Loucy (cell line): ENCODE data around the gene TRPM3.

Source experiments
- H2AFZ ChIP-seq: fragments of 200-600 bp; sonication (generic); 2 replicates; pipeline ENCODE4 v1.6.0; 2016; ENCODE audit warnings: antibody characterized with exemption, mild to moderate bottlenecking, low read length, moderate library complexity
- H3F3A ChIP-seq: fragments of 200-600 bp; 2 replicates; pipeline ENCODE4 v1.6.0; 2016; ENCODE audit warnings: antibody characterized with exemption, low read depth, mild to moderate bottlenecking
- H3K27me3 ChIP-seq: fragments of 200-600 bp; sonication (generic); 2 replicates; pipeline ENCODE4 v1.6.1; 2014; ENCODE audit warnings: low read length, mild to moderate bottlenecking; ENCODE audit not compliant: insufficient read depth, poor library complexity, severe bottlenecking
- H3K36me3 ChIP-seq: fragments of 200-600 bp; sonication (generic); 2 replicates; pipeline ENCODE4 v1.6.1; 2016; ENCODE audit warnings: low read length; ENCODE audit not compliant: insufficient read depth
- H3K4me1 ChIP-seq: fragments of 200-600 bp; sonication (generic); 2 replicates; pipeline ENCODE4 v1.5.1; 2014; ENCODE audit warnings: low read length, mild to moderate bottlenecking; ENCODE audit not compliant: insufficient read depth, poor library complexity, severe bottlenecking
- H3K4me2 ChIP-seq: fragments of 200-600 bp; sonication (generic); 2 replicates; pipeline ENCODE4 v1.6.0; 2014; ENCODE audit warnings: antibody characterized with exemption, low read length, low read depth, mild to moderate bottlenecking; ENCODE audit not compliant: poor library complexity, severe bottlenecking
- H3K4me3 ChIP-seq: fragments of 200-600 bp; sonication (generic); 2 replicates; pipeline ENCODE4 v1.5.1; 2014; ENCODE audit warnings: low read length, mild to moderate bottlenecking, mixed read lengths; ENCODE audit not compliant: poor library complexity, severe bottlenecking
- H3K79me2 ChIP-seq: fragments of 200-600 bp; sonication (generic); 2 replicates; pipeline ENCODE4 v1.6.1; 2014; ENCODE audit warnings: low read length; ENCODE audit not compliant: insufficient read depth
- H3K9ac ChIP-seq: fragments of 200-600 bp; sonication (generic); 2 replicates; pipeline ENCODE4 v1.6.0; 2014; ENCODE audit warnings: mild to moderate bottlenecking, low read depth, low read length, moderate library complexity; ENCODE audit not compliant: poor library complexity, severe bottlenecking
- H3K9me2 ChIP-seq: fragments of 200-600 bp; sonication (generic); replicated peaks from 2 replicates; pipeline ENCODE4 v1.6.1; 2016; ENCODE audit warnings: low read depth, low read length, mixed read lengths
- H3K9me3 ChIP-seq: fragments of 200-600 bp; sonication (generic); 2 replicates; pipeline ENCODE4 v1.6.1; 2014; ENCODE audit warnings: mild to moderate bottlenecking, antibody characterized with exemption, low read length, low read depth; ENCODE audit not compliant: insufficient read depth
- H4K20me1 ChIP-seq: fragments of 200-600 bp; sonication (generic); 2 replicates; pipeline ENCODE4 v1.6.0; 2014; ENCODE audit warnings: antibody characterized with exemption, low read length, mild to moderate bottlenecking; ENCODE audit not compliant: insufficient read depth, poor library complexity, severe bottlenecking
- EZH2phosphoT487 ChIP-seq: fragments of 200-600 bp; IDR thresholded peaks from 2 replicates; pipeline ENCODE4 v1.6.1; 2018; ENCODE audit warnings: antibody characterized with exemption, mild to moderate bottlenecking, moderate library complexity, borderline replicate concordance
- TF ChIP-seq, protein P1 (sequence below): fragments of 200-600 bp; sonication (generic); conservative IDR thresholded peaks from 2 replicates; pipeline ENCODE4 v1.5.1; 2014; ENCODE audit warnings: mild to moderate bottlenecking, antibody characterized with exemption, low read length

The TRPM3 gene

DNA sequence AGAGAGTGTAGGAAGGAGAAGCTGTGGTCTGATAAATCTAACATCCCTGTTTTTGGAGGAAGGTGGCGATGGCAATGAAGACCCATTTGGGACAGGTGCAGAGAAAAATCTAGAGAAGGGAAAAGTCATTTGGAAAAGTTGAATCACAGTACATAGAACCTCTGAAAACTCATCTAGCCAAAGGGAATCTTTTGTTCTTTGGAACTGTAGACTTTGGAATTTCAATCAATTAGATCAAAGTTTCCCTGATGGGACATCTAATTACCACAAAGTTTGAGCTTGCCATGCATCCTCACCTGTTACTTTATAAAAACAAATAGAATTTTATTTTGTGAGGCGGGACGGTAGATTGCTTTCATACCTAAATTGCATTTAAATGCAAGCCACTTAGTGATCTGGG lies 294.9 kb downstream of the TRPM3 start:
- Histone ChIP-seq H3K4me2 (no peak overlapping the region), H3K4me1 (no peaks in the 10 kb centered on the region), H3K27me3 (no peaks in the 10 kb centered on the region), H3K9ac (no peak overlapping the region), H3K4me3 (no peak overlapping the region), H3K79me2 (no peaks in the 10 kb centered on the region), H4K20me1 (no peaks in the 10 kb centered on the region), H3K9me2 (no peaks in the 10 kb centered on the region), H3K36me3 (no peaks in the 10 kb centered on the region), H3K9me3 (no peaks in the 10 kb centered on the region), H3F3A (no peaks in the 10 kb centered on the region), H2AFZ (no peak overlapping the region)
- TF ChIP-seq, protein P1, sequence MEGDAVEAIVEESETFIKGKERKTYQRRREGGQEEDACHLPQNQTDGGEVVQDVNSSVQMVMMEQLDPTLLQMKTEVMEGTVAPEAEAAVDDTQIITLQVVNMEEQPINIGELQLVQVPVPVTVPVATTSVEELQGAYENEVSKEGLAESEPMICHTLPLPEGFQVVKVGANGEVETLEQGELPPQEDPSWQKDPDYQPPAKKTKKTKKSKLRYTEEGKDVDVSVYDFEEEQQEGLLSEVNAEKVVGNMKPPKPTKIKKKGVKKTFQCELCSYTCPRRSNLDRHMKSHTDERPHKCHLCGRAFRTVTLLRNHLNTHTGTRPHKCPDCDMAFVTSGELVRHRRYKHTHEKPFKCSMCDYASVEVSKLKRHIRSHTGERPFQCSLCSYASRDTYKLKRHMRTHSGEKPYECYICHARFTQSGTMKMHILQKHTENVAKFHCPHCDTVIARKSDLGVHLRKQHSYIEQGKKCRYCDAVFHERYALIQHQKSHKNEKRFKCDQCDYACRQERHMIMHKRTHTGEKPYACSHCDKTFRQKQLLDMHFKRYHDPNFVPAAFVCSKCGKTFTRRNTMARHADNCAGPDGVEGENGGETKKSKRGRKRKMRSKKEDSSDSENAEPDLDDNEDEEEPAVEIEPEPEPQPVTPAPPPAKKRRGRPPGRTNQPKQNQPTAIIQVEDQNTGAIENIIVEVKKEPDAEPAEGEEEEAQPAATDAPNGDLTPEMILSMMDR = no peak
- no peak for TF ChIP-seq EZH2phosphoT487

DNA sequence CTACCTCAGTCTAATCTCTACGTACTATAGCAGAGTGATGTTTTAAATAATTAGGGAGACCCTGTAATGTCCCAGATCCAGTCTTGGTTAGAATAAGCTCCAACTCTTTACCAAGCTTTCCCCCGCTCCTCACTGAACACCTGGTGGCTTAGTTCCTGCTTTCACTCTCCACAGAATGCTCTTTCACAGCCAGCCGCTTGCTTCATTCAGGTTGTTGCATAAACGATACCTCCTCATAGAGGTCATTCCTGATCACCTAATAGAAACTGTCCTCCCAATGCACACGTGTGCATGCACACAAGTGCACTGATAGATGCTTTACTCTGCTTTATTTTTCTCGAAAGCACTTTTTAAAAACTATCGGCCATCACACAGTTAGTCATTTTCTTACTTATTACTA lies 298.1 kb downstream of the TRPM3 start:
- no peak overlapping the region for H3K4me2 ChIP-seq
- H4K20me1 ChIP-seq = no peaks in the 10 kb centered on the region
- no peak overlapping the region for H3K4me3 ChIP-seq
- no peaks in the 10 kb centered on the region for H3K79me2 ChIP-seq
- H3K4me1 ChIP-seq = no peaks in the 10 kb centered on the region
- no peaks in the 10 kb centered on the region for H3F3A ChIP-seq
- H3K9me2 ChIP-seq = no peaks in the 10 kb centered on the region
- no peak for TF ChIP-seq EZH2phosphoT487
- no peak overlapping the region for H2AFZ ChIP-seq
- H3K36me3 ChIP-seq = no peaks in the 10 kb centered on the region
- no peaks in the 10 kb centered on the region for H3K9me3 ChIP-seq
- no peaks in the 10 kb centered on the region for H3K27me3 ChIP-seq
- no peak overlapping the region for H3K9ac ChIP-seq

DNA sequence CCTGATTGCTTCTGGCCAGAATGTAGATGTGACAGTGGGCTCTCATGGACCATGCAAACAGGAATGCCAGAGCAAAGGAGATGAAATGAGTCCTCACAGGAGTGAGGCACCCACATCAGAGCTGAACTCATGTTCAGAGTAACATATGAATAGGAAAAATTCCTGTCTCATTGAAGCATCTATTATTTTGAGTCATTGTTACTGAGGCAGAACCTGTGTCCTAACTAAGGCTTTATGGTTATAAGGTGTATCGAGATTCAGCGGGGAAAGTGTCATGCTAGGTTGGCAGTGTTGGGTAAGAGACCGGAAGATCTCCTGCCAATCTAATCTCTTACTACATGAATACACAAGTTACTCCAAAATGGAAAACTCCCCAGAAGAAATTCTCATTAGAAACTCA lies 304.1 kb downstream of the TRPM3 start:
- H4K20me1 ChIP-seq = no peaks in the 10 kb centered on the region
- no peak overlapping the region for H3K4me2 ChIP-seq
- no peak overlapping the region for H3K9ac ChIP-seq
- no peak overlapping the region for H3K4me3 ChIP-seq
- no peaks in the 10 kb centered on the region for H3K9me2 ChIP-seq
- no peaks in the 10 kb centered on the region for H3K79me2 ChIP-seq
- H3K36me3 ChIP-seq = no peaks in the 10 kb centered on the region
- no peak overlapping the region for H2AFZ ChIP-seq
- no peak for TF ChIP-seq EZH2phosphoT487
- TF ChIP-seq, protein P1 = no peak
- H3K9me3 ChIP-seq = no peaks in the 10 kb centered on the region
- no peaks in the 10 kb centered on the region for H3K4me1 ChIP-seq
- H3K27me3 ChIP-seq = no peaks in the 10 kb centered on the region
- no peaks in the 10 kb centered on the region for H3F3A ChIP-seq

DNA sequence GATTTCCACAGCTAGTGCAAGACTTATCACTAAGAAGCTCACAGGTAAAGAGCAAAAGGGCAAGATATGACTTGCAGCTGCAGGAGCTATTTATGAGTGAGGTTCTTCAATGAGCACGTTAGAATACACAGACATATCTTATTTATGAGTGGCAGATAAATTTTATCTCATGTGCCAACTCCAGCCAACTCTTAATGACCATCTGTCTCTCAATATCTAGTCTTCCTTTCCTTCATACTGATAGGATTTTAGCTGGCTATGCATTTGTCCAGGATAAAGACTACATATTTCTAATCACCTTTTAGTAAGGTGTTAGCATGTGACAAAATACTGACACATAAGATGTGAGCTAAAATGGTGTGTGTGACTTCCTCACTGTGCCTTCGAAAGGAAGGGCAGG lies 304.5 kb downstream of the TRPM3 start:
- no peak for TF ChIP-seq EZH2phosphoT487
- TF ChIP-seq, protein P1 = no peak
- Histone ChIP-seq H3K4me1 (no peaks in the 10 kb centered on the region), H2AFZ (no peak overlapping the region), H3K9ac (no peak overlapping the region), H3K9me2 (no peaks in the 10 kb centered on the region), H4K20me1 (no peaks in the 10 kb centered on the region), H3K4me3 (no peak overlapping the region), H3K36me3 (no peaks in the 10 kb centered on the region), H3K79me2 (no peaks in the 10 kb centered on the region), H3K9me3 (no peaks in the 10 kb centered on the region), H3F3A (no peaks in the 10 kb centered on the region), H3K4me2 (no peak overlapping the region), H3K27me3 (no peaks in the 10 kb centered on the region)
